ENCODE results near the gene OR4K17.
"Not testable (repeated sequence)": the region's sequence is repeated elsewhere in the genome, so short reads cannot be mapped to it uniquely, and the experiment has no call there.

The OR4K17 gene, protein sequence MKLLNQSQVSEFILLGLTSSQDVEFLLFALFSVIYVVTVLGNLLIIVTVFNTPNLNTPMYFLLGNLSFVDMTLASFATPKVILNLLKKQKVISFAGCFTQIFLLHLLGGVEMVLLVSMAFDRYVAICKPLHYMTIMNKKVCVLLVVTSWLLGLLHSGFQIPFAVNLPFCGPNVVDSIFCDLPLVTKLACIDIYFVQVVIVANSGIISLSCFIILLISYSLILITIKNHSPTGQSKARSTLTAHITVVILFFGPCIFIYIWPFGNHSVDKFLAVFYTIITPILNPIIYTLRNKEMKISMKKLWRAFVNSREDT

DNA sequence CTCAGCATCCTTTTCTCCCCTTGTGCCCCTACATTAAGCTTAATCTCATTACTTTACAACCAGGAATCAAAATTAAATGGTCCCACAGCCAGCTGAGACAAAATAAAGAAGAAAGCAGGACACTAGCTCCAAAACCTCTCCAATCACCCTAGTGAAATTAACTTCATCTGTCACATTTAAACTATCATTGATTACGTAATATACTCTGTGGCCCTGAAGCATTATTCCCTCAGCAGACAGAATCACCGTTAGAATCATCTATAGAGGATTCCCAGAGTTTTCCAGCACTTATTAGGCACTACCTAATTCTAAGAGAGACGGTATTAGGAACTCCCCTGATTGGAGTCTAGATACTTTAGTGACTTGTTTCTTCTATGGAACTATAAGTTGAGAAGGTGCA lies at the start of gene OR4K17:
Gene OR4K17 (plus strand): TSS at position 302 of the 400 bp plus-strand sequence. CDS start 6,761 bp downstream, outside the sequence.
- DNase-seq, result no peak

DNA sequence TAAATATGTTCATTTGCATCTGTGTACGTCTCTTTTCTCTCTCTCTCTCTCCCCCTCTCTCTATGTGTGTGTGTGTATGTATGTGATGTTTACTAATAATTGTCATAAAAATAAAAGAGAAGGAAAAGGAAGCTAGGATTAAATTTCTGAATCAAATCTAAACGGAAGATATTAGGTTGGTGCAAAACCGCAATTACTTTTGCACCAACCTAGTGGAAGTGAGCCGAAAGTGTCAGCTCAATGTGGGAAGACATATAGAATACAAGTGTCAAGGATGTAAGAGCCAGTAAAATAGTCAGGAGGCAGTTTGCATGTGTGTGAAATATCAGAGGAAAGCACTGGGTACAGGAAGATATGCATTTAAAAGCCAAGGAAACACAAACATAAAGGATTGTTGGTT lies 18.5 kb upstream of the OR4K17 start:
- DNase-seq, result no peak

DNA sequence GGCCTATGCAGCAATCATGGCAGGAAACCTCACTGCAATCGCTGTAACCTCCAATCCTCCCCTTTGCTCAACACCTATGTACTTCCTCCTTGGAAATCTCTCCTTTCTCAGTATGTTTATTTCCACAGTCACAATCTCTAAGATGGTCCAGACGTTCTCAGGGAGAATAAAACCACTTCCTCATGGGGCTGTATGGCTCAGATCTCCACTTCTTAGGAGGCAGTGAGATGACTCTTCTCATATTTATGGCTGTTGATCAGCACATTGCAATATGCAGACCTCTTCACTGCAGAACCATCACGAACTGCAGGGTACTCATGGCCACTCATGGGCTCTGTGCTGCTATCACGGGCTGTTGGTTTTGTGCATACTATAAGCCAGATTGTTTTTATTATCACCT lies 17.1 kb upstream of the OR4K17 start:
- no peak for DNase-seq

DNA sequence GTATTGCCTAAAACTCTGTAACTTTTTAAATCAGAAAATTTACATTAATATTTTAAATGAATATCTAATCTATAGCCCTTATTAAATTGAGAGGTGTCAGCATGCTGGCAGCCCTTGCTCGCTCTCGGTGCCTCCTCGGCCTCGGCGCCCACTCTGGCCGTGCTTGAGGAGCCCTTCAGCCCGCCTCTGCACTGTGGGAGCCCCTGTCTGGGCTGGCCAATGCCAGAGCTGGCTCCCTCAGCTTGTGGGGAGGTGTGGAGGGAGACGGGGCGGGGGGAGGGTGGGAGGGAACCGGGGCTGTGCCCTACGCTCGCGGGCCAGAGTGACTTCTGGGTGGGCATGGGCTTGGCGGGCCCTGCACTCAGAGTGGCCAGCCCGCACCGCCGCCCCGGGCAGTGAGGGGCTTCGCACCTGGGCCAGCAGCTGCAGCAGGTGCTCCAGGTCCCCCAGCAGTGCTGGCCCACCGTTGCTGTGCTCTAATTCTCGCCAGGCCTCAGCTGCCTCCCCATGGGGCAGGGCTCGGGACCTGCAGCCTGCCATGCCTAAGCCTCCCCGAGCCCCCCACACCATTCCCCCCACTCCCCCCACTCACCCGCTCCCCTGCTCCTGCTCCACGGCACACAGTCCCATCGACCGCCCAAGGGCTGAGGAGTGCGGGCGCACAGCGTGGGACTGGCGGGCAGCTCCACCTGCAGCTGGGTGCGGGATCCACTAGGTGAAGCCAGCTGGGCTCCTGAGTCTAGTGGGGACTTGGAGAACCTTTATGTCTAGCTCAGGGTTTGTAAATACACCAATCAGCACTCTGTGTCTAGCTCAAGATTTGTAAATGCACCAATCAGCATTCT lies 11.4 kb upstream of the OR4K17 start:
- DNase-seq, result not testable (repeated sequence)

DNA sequence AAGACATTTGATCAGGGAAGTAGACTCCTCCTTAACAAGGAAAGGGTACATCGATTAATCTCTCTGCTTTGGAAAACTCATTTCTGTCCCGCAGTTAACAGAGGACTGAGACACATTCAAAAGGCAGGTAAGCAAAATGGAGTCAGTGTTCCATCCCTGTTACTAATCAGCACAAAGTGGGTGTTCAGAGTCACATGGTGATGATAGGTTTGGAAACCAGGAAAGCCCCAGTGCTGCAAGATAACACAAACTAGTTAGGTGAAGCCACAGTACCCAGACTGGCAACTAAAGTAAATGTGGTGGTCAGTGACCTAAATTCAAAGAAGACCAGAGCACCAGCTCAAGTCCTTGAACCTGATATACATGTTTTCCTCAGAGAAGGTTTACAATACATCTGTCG lies 1.8 kb downstream of the OR4K17 start:
- DNase-seq, result no peak

DNA sequence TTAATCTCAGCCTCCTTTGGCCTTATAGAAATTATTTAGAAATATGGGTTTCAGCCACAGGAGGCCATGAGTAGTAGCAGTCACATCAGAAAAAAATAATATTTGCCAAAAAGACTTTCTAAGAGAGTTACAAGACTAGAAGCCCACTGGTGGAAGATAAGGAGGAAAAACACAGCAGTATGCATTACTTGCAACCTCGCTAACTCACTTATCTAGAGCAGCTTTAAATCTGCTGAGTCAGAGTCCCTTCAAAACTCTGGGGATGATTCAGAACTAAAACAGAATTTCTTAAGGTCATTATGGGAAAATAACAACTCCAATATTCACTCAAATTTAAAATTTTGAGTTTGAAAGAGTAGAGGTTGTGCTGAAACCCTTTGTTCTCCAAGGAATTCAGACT lies 6.2 kb downstream of the OR4K17 start:
- no peak for DNase-seq

DNA sequence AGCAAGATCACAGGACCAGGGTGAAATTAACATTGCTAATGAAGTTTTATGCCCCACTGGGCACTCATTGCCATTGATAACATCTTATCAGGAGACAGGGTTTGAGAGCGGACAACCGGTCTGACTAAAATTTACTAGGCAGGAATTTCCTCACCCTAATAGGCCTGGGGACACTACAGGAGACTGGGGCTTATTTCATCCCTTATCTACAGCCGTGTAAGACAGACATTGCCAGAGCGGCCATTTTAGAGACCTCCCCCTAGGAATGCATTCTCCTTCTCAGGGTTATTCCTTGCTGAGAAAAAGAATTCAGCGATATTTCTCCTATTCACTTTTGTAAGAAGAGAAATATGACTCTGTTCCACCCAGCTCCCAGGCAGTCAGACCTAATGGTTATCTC lies 8.3 kb downstream of the OR4K17 start:
- DNase-seq, result no peak

DNA sequence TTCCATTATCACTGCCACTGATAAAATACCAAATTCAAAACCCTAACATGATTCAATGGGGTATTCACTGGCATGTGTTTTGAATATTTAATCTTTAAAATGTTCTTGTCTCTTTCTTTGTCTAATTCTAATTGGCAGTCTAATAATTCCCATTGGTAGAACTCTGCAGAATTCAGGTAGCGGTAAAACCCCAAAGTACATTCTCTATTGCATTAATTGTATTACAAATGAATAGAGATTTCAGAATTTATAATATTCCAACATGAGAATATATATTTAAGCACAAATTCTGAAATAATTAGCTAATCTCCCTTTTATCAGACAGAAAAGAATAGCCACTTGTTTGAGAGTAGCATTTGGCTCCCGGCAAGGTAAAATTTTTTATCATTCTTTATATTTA lies 28.0 kb downstream of the OR4K17 start, which contains the start of gene OR4N5:
Gene OR4N5 (plus strand): TSS at position 301 of the 400 bp plus-strand sequence. CDS start 4,916 bp downstream, outside the sequence.
- DNase-seq, result no peak

DNA sequence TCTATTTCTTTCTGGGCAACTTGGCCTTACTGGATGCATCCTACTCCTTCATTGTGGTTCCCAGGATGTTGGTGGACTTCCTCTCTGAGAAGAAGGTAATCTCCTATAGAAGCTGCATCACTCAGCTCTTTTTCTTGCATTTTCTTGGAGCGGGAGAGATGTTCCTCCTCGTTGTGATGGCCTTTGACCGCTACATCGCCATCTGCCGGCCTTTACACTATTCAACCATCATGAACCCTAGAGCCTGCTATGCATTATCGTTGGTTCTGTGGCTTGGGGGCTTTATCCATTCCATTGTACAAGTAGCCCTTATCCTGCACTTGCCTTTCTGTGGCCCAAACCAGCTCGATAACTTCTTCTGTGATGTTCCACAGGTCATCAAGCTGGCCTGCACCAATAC lies 33.4 kb downstream of the OR4K17 start:
- no peak for DNase-seq

DNA sequence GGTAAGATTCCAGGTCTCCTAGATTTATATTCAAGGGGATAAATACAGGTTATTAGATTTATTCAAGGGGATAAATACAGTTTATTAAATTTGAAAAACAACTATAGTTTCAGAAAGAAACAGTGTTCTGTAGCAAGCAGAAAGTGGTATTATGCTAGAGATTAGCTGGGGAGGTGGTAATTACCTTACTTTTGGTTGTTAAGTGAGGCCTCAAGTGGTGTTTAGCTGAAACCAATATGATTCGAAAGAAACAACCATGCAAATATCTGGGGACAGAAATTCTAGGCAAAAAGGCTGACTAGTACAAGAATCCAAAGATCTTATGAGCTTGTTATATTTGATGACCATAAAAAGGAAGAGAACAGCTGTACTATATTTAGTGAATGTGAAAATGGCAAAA lies 34.3 kb downstream of the OR4K17 start:
- no peak for DNase-seq

DNA sequence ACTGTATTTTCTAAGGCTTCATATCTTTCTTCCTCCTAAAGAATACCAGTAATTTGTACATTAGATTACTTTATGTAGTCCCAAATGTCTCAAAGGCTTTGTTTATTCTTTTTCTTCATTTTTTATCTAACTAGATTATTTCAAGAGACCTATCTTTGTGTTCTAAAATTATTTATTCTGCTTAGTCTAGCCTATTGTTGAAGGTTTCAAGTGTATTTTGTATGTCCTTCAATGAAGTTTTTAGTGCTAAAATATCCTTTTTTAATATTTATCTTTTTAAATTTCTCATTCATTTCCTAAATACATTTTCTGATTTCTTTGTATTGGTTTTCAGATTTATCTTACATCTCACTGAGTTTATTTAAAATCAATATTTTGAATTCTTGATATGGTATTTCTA lies 53.9 kb downstream of the OR4K17 start:
- no peak for DNase-seq

DNA sequence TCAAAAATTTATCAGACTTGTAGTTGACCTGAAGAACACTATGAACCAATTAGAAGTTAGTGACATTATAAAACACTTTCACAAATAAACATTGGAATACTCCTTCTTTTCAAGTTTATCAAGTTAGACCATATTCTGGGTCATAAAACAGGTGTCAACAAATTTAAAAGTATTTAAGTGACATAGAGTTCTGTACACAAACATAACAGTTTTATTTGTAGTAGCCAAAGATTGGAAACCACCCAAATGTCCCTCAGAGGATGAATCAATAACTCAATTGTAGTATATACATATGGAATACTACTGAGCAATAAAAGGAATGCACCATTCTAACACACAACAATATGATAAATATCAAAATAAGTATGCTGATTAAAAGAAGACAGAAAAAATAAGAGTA lies 56.6 kb downstream of the OR4K17 start:
- DNase-seq, result no peak

DNA sequence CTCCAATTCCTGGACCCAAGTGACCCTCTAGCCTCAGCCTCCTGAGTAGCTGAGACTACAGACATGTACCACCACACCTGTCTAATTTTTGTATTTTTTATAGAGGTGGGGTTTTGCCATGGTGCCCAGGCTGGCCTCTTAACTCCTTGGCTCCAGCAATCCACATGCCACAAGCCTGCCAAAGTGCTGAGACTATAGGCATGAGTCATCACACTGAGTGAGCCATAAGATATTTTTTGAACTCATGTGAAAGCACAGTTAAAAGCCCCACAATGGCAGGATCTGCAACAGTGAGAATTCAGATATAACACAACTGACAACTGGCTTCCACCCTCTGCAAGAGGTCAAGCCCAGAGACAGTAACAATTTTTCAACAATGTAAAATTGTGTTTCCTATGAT lies 59.3 kb downstream of the OR4K17 start:
- not testable (repeated sequence) for DNase-seq

Data from CD4-positive, alpha-beta T cell treated with Interleukin-4 for 4 hours (primary cell).